Activated CD8-positive, alpha-beta memory T cell treated with anti-CD3 and anti-CD28 coated beads, Interleukin-2, amount 50 U/mL, for 48 hours (primary cell): Measurements from ENCODE around the gene IGF2BP1.
"Not testable (repeated sequence)": the region's sequence is repeated elsewhere in the genome, so short reads cannot be mapped to it uniquely, and the experiment has no call there.

Experiments used
- DNase-seq: peaks from one replicate; pipeline ENCODE4 v3.0.0-alpha.2; 2020

Gene IGF2BP1

GRCh38 chr17:49021768-49022103, 24.6 kb downstream of the IGF2BP1 start:
- DNase-seq, result no peak

GRCh38 chr17:49022391-49022941, 25.3 kb downstream of the IGF2BP1 start:
- no peak for DNase-seq

- DNase-seq, result no peak
Observed at GRCh38 chr17:49024523-49024922, 27.3 kb downstream of the IGF2BP1 start.

GRCh38 chr17:49026447-49026846, 29.3 kb downstream of the IGF2BP1 start:
- DNase-seq, result not testable (repeated sequence)

- DNase-seq, result no peak
Observed at GRCh38 chr17:49028271-49028670, 31.1 kb downstream of the IGF2BP1 start.

- DNase-seq, result no peak
Observed at GRCh38 chr17:49029801-49030200, 32.6 kb downstream of the IGF2BP1 start.

GRCh38 chr17:49031965-49032928, 35.1 kb downstream of the IGF2BP1 start:
- peak; percentile 61 for DNase-seq

- peak; percentile 68 for DNase-seq
Observed at GRCh38 chr17:49035470-49036269, 38.5 kb downstream of the IGF2BP1 start.

- DNase-seq, result no peak
Observed at GRCh38 chr17:49036270-49036626, 39.1 kb downstream of the IGF2BP1 start.

GRCh38 chr17:49038138-49038537, 41.0 kb downstream of the IGF2BP1 start:
- DNase-seq, result no peak

GRCh38 chr17:49038544-49038943, 41.4 kb downstream of the IGF2BP1 start:
- DNase-seq, result no peak

- DNase-seq, result not testable (repeated sequence)
Observed at GRCh38 chr17:49039518-49039917, 42.3 kb downstream of the IGF2BP1 start.

GRCh38 chr17:49041527-49041926, 44.3 kb downstream of the IGF2BP1 start:
- DNase-seq, result no peak

GRCh38 chr17:49045376-49045775, 48.2 kb downstream of the IGF2BP1 start:
- DNase-seq, result no peak

GRCh38 chr17:49046912-49047311, 49.7 kb downstream of the IGF2BP1 start:
- DNase-seq, result no peak

- no peak for DNase-seq
Observed at GRCh38 chr17:49049265-49049664, 52.1 kb downstream of the IGF2BP1 start.

GRCh38 chr17:49050611-49051010, 53.4 kb downstream of the IGF2BP1 start:
- no peak for DNase-seq

- DNase-seq, result no peak
Observed at GRCh38 chr17:49051269-49051668, 54.1 kb downstream of the IGF2BP1 start.

GRCh38 chr17:49053171-49053829, 56.1 kb downstream of the IGF2BP1 start:
- DNase-seq, result no peak

GRCh38 chr17:49054342-49055092, 57.3 kb downstream of the IGF2BP1 start:
- no peak for DNase-seq

- no peak for DNase-seq
Observed at GRCh38 chr17:49055181-49055927, 58.2 kb downstream of the IGF2BP1 start.

GRCh38 chr17:49061524-49061943, 64.3 kb downstream of the IGF2BP1 start:
- no peak for DNase-seq
